MM.1S (cell line): Measurements from ENCODE around the gene PSTPIP1.

Experiments used
- DNase-seq: peaks from one replicate; pipeline ENCODE4 v3.0.0-alpha.2; 2015
- H2AFZ ChIP-seq: fragments of 300-600 bp; sonication (generic); 2 replicates; pipeline ENCODE4 v1.6.0; 2016; ENCODE audit warnings: antibody characterized with exemption, low read length
- H3F3A ChIP-seq: fragments of 300-600 bp; sonication (generic); 2 replicates; pipeline ENCODE4 v1.6.1; 2016; ENCODE audit warnings: mild to moderate bottlenecking, antibody characterized with exemption, low read length, moderate library complexity, mixed read lengths; ENCODE audit not compliant: insufficient read depth
- H3K27ac ChIP-seq: fragments of 300-600 bp; sonication (generic); 2 replicates; pipeline ENCODE4 v1.5.1; 2016; ENCODE audit warnings: mild to moderate bottlenecking, low read length
- H3K27me3 ChIP-seq: fragments of 300-600 bp; sonication (generic); replicated peaks from 2 replicates; pipeline ENCODE4 v1.6.0; 2016; ENCODE audit warnings: low read length; ENCODE audit not compliant: insufficient read depth
- H3K36me3 ChIP-seq: fragments of 300-600 bp; sonication (generic); replicated peaks from 2 replicates; pipeline ENCODE4 v1.6.1; 2016; ENCODE audit warnings: mild to moderate bottlenecking, low read length, mixed read lengths; ENCODE audit not compliant: insufficient read depth
- H3K4me1 ChIP-seq: fragments of 300-600 bp; sonication (generic); 2 replicates; pipeline ENCODE4 v1.6.1; 2016; ENCODE audit warnings: low read length, mixed read lengths
- H3K4me2 ChIP-seq: fragments of 300-600 bp; sonication (generic); 2 replicates; pipeline ENCODE4 v1.6.0; 2016; ENCODE audit warnings: low read depth, low read length
- H3K4me3 ChIP-seq: fragments of 300-600 bp; sonication (generic); 2 replicates; pipeline ENCODE4 v1.5.1; 2016; ENCODE audit warnings: low read length, mixed read lengths
- H3K79me2 ChIP-seq: fragments of 300-600 bp; sonication (generic); 2 replicates; pipeline ENCODE4 v1.6.1; 2016; ENCODE audit warnings: mixed run types, low read length, mixed read lengths
- H3K9ac ChIP-seq: fragments of 300-600 bp; sonication (generic); 2 replicates; pipeline ENCODE4 v1.6.1; 2016; ENCODE audit warnings: low read length, mixed read lengths
- H3K9me2 ChIP-seq: fragments of 300-600 bp; sonication (generic); replicated peaks from 2 replicates; pipeline ENCODE4 v1.6.1; 2016; ENCODE audit warnings: mild to moderate bottlenecking, low read length, mixed read lengths; ENCODE audit not compliant: insufficient read depth
- H3K9me3 ChIP-seq: fragments of 300-600 bp; sonication (generic); replicated peaks from 2 replicates; pipeline ENCODE4 v1.6.1; 2016; ENCODE audit warnings: mild to moderate bottlenecking, low read length, mixed read lengths; ENCODE audit not compliant: insufficient read depth
- H4K20me1 ChIP-seq: fragments of 300-600 bp; sonication (generic); 2 replicates; pipeline ENCODE4 v1.6.1; 2016; ENCODE audit warnings: mild to moderate bottlenecking, low read length, moderate library complexity, mixed read lengths; ENCODE audit not compliant: insufficient read depth
- CTCF ChIP-seq: fragments of 300-600 bp; sonication (generic); IDR thresholded peaks from 2 replicates; pipeline ENCODE4 v1.5.1; 2016; ENCODE audit warnings: antibody characterized with exemption, low read length, mixed read lengths
- EZH2 ChIP-seq: fragments of 300-600 bp; sonication (generic); optimal IDR thresholded peaks from 2 replicates; pipeline ENCODE3; 2017; ENCODE audit warnings: low read depth, mild to moderate bottlenecking, antibody characterized with exemption, low read length, mixed read lengths
- EZH2phosphoT487 ChIP-seq: fragments of 300-600 bp; sonication (generic); IDR thresholded peaks from 2 replicates; pipeline ENCODE4 v1.6.1; 2018; ENCODE audit warnings: antibody characterized with exemption, low read length

The PSTPIP1 gene

GRCh38 chr15:77035999-77036471, 41.1 kb downstream of the PSTPIP1 start:
- Histone ChIP-seq H3F3A (no peaks in the 10 kb centered on the region), H3K27ac (no peak overlapping the region)

GRCh38 chr15:77036537-77037387, 41.8 kb downstream of the PSTPIP1 start:
- TF ChIP-seq CTCF (no peak), EZH2 (no peak), EZH2phosphoT487 (no peak)
- Histone ChIP-seq H2AFZ (no peak overlapping the region), H3K79me2 (no peaks in the 10 kb centered on the region), H3K4me1 (no peaks in the 10 kb centered on the region), H3K9me2 (no peaks in the 10 kb centered on the region), H3K4me2 (no peak overlapping the region), H3K36me3 (no peaks in the 10 kb centered on the region), H3K27ac (no peak overlapping the region), H3K27me3 (no peaks in the 10 kb centered on the region), H3K9me3 (no peaks in the 10 kb centered on the region), H3F3A (no peaks in the 10 kb centered on the region), H3K4me3 (no peak overlapping the region), H3K9ac (no peak overlapping the region), H4K20me1 (no peaks in the 10 kb centered on the region)
- no peak for DNase-seq

More at GRCh38 chr15:77035999-77036471, 41.1 kb downstream of the PSTPIP1 start:
- no peak overlapping the region for H3K9ac ChIP-seq
- H3K79me2 ChIP-seq: no peaks in the 10 kb centered on the region
- H3K9me2 ChIP-seq: no peaks in the 10 kb centered on the region
- H3K27me3 ChIP-seq: no peaks in the 10 kb centered on the region
- no peak overlapping the region for H2AFZ ChIP-seq
- H3K4me1 ChIP-seq: 0 out of 2 replicates have a peak, but pooled peaks cover 3% of the 10 kb centered on the region
- DNase-seq: no peak
- no peaks in the 10 kb centered on the region for H3K9me3 ChIP-seq
- H3K36me3 ChIP-seq: no peaks in the 10 kb centered on the region
- no peak for TF ChIP-seq EZH2phosphoT487
- no peaks in the 10 kb centered on the region for H4K20me1 ChIP-seq
- no peak overlapping the region for H3K4me2 ChIP-seq
- no peak overlapping the region for H3K4me3 ChIP-seq

- Histone ChIP-seq H2AFZ (no peak overlapping the region), H3K27ac (no peak overlapping the region), H3K9me2 (no peaks in the 10 kb centered on the region), H3K36me3 (no peaks in the 10 kb centered on the region), H4K20me1 (no peaks in the 10 kb centered on the region), H3F3A (no peaks in the 10 kb centered on the region), H3K79me2 (no peaks in the 10 kb centered on the region), H3K27me3 (no peaks in the 10 kb centered on the region), H3K4me1 (no peaks in the 10 kb centered on the region), H3K4me3 (no peak overlapping the region), H3K9me3 (no peaks in the 10 kb centered on the region), H3K9ac (no peak overlapping the region), H3K4me2 (no peak overlapping the region)
- DNase-seq: no peak
- TF ChIP-seq EZH2phosphoT487 (no peak), CTCF (no peak), EZH2 (no peak)
These were observed 42.7 kb downstream of the PSTPIP1 start for GRCh38 chr15:77037388-77038209.
